Kidney capillary endothelial cell (primary cell): ENCODE measurements around the gene EMX1.

Source experiments
- DNase-seq: peaks from one replicate; pipeline ENCODE4 v3.0.0-alpha.2; 2018; ENCODE audit warnings: low spot score

Gene EMX1

DNA sequence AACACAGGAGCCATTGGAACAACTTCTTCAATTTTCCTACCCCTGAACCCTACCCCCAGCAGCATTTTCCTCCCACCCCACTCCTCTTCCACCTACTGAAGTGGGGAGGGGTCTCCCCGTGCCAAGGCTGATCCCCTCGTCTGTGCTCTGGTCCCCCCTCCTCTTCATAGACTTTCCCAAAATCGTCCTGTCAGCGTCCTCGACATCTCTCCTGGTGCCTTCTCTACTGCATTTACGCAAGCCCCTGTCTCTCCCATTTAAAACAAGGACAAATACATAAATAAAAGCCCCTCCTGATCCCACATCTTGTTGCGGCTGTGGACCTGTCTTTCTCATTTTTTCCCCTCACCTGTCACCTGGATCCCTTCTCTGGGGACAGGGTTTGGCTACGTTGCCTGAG lies 42.2 kb downstream of the EMX1 start:
- DNase-seq: no peak

- DNase-seq: no peak
Measured at GRCh38 chr2:72959995-72960981, 43.0 kb downstream of the EMX1 start.

- DNase-seq: no peak
Measured at GRCh38 chr2:72961036-72961720, 43.9 kb downstream of the EMX1 start.

GRCh38 chr2:72961853-72962468 lies 44.6 kb downstream of the EMX1 start:
- no peak for DNase-seq

GRCh38 chr2:72962911-72963310 lies 45.6 kb downstream of the EMX1 start:
- no peak for DNase-seq

DNA sequence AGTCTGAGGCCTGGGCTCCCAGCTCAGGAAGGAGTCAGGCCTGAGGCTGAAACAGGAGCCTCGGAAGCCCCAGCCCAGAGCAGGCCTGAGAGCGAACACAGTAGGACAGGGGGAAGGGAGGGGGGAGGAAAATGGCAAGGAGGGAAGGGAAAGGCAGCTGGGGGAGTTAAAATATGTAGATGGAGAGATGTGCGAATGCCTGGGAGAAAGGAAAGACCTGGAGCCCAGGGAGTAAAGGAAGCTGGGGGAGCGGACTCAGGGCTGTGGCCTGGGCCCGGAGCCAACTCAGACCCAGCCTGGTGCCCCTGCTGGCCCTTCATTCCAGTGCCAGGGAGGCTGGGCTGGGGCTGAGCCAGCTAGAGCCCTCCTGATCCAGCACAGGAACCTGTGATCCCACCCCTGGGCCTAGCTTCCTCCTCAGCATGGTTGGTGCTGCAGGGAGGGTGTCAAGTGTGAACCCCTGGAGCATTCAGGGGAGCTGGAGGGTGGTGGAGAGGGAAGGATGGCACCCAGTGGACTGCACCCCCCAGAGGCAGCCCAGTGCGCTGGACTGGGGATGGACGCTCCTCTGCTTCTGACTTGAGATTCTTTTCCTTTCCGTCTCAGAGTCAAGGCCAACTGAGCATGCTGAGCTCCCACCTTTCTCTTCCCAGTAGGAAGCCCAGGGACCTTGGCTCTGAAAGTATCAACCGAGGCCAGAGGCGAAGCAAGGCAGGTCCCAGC lies 46.3 kb downstream of the EMX1 start:
- DNase-seq: no peak

DNA sequence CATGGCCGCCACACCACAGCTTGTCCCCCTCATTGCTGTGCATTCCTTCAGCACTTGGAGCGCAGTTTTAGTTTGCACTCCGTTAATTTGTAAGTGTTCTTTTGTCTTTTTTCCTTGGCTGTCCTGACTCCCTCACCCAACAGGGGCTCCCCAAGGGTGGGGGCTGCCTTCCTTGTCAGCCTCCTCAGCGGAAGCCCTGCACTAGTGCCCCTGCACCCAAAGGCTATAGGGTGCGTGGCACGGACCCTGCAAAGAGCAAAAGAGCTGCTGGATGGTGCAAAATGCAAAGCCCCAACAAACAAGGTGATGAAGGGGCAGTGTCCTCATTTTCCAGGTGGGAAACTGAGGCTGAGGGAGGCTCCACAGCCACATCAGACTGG lies 46.8 kb downstream of the EMX1 start:
- no peak for DNase-seq

GRCh38 chr2:72965016-72965415 lies 47.7 kb downstream of the EMX1 start:
- DNase-seq: no peak

- no peak for DNase-seq
Measured at GRCh38 chr2:72965770-72966450, 48.6 kb downstream of the EMX1 start.

- DNase-seq: no peak
Measured at GRCh38 chr2:72968286-72968685, 51.0 kb downstream of the EMX1 start.

DNA sequence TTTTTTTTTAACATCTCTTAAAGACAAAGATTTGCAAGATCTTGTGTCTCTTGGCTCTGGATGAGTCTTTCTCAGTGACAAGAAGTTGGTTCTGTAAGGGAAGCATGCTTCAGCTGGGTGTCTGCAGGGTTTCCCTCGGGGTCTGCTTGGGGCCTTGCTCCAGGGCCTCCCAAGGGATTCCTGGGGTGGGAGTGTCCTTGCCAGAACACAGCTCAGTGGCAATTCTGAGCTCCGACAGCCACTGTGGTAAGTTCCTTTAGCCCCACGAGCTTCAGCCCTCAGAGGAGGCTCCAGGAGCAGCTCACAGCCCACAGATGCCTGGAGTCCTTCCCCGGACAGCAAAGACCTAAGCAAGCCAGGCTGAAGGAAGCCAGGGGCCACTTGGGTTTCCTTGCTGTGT lies 52.4 kb downstream of the EMX1 start:
- no peak for DNase-seq

DNA sequence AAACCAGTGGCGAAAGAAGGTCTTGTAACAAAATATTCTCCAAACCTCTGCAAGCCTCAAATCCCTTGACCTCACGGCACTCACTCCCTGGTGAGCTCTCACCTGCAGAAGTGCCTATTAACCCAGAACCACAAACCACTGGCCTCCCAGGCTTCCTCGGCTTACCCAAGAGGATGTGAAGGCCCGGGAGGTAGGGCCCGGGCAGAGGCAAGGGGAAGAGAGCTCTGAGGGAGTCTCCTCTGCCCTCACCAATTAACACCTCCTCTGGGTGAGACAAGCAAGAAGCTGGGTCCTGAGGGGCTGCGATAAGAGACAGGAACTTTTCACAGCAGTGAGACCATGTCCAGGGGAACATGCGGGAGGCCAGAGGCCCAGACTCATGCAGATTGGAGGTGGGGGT lies 53.7 kb downstream of the EMX1 start:
- DNase-seq: no peak

GRCh38 chr2:72972352-72973136 lies 55.2 kb downstream of the EMX1 start:
- no peak for DNase-seq

DNA sequence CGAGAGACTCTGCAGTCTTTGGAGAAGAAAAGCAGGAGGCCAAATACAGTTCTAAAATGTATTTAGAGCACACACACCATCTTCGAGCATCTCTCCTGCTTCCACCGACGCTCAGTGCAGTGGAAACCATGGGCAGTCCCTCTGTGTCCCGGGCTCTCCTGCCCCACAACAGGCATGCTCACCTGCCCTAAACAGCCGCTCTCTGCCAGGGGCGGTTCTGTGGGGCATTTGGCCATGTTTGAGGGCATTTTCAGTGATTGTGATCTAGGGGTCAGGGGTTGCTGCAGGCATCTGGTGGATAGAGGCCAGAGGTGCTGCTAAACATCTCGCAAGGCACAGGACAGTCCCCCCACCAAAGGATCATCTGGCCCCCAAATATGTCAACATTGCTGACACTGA lies 55.8 kb downstream of the EMX1 start:
- no peak for DNase-seq

- peak; percentile 40 for DNase-seq
Measured at GRCh38 chr2:72973566-72974435, 56.5 kb downstream of the EMX1 start.

DNA sequence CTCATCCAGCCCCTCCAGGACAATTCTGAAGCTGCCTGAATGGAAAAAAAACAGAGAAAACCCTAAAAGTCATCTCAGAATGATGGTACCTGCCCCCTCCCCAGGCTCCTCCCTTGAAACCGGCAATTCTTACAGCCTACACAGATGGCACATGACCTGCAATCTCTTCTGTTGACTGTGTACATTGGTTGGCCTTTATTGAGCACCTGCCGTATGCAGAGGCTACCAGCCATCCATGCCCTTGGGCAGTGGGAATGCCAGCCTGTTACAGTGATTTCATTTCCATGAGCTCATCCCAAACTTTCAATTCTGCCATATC lies 57.1 kb downstream of the EMX1 start:
- DNase-seq: no peak

DNA sequence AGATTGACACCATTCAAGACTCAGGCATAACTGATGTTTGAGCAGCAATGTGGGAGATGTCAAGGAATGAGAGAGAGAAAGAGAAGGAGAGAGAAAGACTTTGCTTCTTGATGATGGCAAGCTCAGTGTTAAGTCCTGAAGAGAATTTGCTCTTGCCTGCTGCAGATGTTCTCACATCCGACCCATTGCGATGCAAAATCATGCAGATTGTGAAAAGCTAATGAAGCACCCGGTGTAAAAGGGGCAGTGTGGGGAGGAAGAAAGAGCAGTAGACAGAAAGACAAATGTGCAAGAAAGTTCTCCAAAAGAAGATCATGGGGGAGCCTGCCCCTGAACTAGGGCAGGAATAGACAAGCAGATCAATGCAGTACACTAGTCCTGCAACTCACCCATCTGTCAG lies 57.7 kb downstream of the EMX1 start:
- no peak for DNase-seq

DNA sequence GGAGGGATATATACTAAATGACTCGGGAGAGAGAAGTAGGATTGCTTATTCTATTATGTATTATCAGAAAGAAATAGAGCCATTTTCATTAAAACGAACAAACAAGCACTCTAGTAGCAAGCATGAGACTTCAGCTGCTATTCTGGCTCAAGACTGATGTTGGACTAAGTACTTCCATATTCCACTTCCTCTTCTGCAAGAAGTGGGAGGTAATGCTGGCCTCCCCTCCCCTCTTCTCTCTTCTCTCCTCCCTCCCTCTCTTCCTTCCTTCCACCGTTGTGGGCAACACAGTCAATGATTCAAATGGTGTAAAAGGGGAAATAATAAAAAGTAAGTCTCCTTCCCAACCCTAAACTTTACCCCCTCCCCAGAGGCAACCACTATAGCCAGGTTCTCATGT lies 62.6 kb downstream of the EMX1 start:
- DNase-seq: no peak

- DNase-seq: no peak
Measured at GRCh38 chr2:72980535-72981217, 63.4 kb downstream of the EMX1 start.
